Measurements from ENCODE around the gene RHEBL1.

The RHEBL1 gene

DNA sequence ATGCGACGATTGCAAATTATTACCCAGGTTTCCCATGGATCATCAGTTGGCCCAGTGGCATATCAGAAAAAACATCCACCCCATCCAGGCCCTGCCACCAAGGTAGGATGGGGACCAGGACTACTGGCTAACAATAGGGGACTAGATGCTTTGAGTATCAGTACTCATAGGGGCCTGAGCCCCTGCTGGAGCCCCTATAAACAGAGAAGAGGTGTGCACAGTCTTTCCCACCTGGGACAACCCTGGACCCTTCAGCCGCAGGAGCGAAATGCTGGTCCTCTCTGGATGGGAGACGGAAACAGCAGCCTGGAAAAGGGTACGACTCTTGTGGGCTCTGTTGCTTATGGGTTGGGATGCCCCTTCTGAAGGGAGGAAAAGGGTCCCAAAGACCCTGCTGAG lies 19.2 kb upstream of the RHEBL1 start:
- Histone ChIP-seq H3K4me3 (no peak overlapping the region), H3K27ac (no peak overlapping the region)
- no peak for TF ChIP-seq CTCF (IDR thresholded peaks at IDR 0.05)
- no peak for DNase-seq (ENCODE audit: low spot score)

DNA sequence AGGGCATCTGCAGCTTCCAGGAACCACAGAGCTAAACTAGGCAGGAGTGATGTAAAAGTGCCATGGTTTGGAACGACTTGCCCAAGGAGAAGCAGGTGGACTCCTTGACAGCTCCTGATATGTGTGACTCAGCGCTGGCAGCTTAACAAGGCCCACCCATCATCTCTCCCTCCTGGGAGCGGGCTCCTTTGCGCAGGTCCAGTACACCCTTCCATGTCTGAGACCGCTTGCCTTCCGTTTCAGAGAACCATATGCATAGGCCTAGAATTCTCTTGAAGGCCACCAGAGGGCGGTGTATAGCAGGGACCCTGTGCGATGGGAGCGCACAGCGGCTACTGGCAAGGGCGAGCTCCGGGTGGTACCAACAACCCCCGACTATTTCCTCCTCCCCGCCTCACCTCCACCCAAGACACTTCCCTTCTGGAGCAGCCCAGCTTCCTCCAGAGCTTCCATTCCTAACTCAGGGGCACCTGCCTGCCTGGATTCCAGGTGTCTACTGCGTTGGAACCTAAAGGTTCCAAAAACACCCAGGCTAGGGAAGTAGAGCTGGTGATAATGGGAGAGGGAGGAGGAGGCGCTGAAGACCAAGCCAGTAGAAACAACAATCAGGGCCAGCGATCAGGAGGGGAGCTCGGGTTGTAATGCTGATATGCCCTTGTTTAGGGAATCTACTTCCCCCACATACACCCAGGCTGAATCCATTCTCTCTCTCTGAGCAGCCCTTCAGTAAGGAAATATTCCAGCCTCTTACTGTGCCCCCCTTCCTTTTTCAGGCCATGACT lies 18.6 kb upstream of the RHEBL1 start:
- Histone ChIP-seq H3K4me3 (peak overlapping the region; percentile 54), H3K27ac (no peak overlapping the region)
- TF ChIP-seq CTCF (IDR thresholded peaks at IDR 0.05), result peak; percentile 92
- peak; percentile 86 for DNase-seq (ENCODE audit: low spot score)

DNA sequence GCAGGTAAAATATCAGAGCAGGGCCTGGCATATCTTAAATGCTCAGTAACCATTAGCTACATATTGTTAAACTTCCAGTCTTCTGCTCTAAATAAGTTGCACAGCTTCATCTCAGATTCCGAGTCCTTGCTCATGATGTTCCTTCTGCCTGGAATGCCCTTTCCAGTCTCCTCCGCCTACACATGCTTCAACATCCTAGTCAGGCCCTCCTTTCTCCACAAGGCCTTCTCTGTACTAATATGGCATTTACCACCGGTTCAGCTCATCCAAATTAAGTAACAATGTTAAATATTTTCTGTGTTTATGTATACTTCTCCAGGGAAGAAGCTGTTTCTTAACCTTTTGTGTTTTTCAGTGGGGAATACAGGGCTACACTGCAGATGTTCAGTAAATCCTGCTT lies 16.3 kb upstream of the RHEBL1 start:
- DNase-seq (ENCODE audit: low spot score), result no peak
- no peak for TF ChIP-seq CTCF (IDR thresholded peaks at IDR 0.05)
- no peak overlapping the region for H3K4me3 ChIP-seq
- H3K27ac ChIP-seq, result no peak overlapping the region

DNA sequence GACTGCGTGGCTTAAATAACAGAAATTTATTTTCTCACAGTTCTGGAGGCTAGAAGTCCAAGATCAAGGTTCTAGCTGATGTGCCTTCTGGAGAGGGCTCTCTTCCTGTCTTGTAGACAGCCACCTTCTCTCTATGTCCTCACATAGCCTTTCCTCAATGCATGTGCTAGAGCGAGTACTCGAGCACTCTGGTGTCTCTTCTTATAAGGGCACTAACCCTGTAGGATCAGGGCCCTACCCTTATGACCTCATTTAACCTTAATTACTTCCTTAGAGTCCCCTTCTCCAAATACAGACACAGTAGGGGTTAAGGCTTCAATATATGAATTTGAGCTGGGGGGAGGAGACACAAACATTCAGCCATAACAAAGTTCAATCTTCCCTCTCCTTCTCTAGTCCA lies 14.7 kb upstream of the RHEBL1 start:
- no peak for TF ChIP-seq CTCF (IDR thresholded peaks at IDR 0.05)
- no peak overlapping the region for H3K27ac ChIP-seq
- H3K4me3 ChIP-seq, result no peak overlapping the region
- DNase-seq (ENCODE audit: low spot score), result no peak

DNA sequence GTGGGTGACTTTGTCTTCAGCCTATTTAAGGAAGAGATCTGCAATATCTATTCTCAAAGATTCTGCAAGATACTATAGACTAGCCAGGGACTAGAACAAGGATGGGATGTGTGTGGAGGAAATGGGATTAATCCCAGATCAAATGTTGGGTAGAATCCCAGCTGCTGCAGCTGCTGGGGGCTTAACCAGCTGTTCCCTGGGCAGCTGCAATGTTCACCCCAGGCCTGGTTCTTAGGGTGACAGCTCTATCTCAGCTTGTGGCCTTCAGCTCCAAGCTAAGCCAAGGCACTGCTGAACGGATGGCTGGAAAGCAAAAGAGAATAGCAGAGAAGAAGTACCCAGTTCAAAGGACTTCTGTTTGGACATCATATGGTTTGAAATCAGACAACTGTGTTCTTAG lies 10.0 kb upstream of the RHEBL1 start:
- no peak for DNase-seq (ENCODE audit: low spot score)
- no peak for TF ChIP-seq CTCF (IDR thresholded peaks at IDR 0.05)
- Histone ChIP-seq H3K27ac (no peak overlapping the region), H3K4me3 (no peak overlapping the region)

DNA sequence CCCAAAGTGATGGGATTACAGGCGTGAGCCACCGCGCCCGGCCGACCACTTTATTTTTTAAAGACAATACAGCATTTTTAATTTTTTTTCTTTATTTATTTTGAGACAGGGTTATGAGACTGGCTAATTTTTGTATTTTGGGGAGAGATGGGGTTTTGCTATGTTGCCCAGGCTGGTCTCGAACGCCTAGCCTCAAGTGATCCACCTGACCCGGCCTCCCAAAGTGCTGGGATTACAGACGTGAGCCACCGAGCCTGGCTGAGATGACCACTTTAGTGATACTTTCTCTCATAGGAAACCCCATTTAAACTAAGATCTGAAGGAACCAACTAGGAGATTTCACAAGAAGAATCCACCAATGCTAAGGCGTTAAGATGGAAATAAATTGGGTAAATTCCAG lies 1.2 kb upstream of the RHEBL1 start:
- TF ChIP-seq CTCF (IDR thresholded peaks at IDR 0.05), result no peak
- no peak overlapping the region for H3K27ac ChIP-seq
- no peak for DNase-seq (ENCODE audit: low spot score)
- no peak overlapping the region for H3K4me3 ChIP-seq

DNA sequence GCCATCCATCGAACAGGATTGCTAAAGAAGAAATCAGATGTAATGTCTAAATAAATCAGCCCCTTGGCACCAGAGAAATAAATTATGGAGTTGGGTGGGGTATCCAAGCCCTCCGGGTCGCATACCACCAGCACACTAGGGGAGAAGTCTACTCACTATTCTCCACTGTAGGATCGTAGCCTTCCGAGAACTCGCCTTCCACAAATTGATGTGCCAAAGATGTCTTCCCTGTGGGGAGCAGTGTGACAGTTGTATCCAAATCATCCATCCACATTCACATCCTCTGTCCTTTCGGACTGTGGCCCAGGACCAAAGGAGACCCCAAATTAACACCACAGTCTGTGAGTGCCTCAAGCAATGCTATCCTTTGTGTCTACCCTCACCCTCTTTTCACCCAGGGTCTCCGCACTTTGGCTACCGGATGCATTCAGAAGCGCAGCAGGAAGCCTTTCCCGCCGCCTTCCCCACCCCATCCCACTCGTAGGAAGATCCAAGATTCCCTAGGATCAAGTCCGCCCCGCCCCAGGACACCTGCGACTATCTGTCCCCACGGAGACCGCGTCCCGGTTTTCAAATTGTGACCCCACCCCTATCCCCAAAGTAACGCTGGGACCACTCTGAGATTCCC lies 786 bp downstream of the RHEBL1 start:
- peak; percentile 71 for DNase-seq (ENCODE audit: low spot score)
- TF ChIP-seq CTCF (IDR thresholded peaks at IDR 0.05), result no peak
- H3K4me3 ChIP-seq, result peak overlapping the region; percentile 82
- peak overlapping the region in 1 of 2 donors; percentile 63 for H3K27ac ChIP-seq
